Activated CD4-positive, alpha-beta T cell treated with anti-CD3 and anti-CD28 coated beads for 48 hours (primary cell): ENCODE results near the gene TOM1L2.

Experiments used
- DNase-seq: peaks from one replicate; pipeline ENCODE4 v3.0.0-alpha.2; 2020

Gene TOM1L2

DNA sequence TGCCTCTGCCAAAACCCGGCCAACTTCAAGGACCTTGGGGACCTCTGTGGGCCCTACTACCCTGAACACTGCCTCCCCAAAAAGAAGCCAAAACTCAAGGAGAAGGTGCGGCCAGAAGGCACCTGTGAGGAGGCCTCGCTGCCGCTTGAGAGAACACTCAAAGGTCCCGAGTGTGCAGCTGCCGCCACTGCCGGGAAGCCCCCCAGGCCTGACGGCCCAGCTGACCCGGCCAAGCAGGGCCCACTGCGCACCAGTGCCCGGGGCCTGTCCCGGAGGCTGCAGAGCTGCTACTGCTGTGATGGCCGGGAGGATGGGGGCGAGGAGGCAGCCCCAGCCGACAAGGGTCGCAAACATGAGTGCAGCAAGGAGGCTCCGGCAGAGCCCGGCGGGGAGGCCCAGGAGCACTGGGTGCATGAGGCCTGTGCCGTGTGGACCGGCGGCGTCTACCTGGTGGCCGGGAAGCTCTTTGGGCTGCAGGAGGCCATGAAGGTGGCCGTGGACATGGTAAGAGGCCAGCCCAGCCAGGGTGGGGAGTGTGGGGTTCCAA is 174.1 kb downstream of the TOM1L2 start:
- DNase-seq = no peak

DNA sequence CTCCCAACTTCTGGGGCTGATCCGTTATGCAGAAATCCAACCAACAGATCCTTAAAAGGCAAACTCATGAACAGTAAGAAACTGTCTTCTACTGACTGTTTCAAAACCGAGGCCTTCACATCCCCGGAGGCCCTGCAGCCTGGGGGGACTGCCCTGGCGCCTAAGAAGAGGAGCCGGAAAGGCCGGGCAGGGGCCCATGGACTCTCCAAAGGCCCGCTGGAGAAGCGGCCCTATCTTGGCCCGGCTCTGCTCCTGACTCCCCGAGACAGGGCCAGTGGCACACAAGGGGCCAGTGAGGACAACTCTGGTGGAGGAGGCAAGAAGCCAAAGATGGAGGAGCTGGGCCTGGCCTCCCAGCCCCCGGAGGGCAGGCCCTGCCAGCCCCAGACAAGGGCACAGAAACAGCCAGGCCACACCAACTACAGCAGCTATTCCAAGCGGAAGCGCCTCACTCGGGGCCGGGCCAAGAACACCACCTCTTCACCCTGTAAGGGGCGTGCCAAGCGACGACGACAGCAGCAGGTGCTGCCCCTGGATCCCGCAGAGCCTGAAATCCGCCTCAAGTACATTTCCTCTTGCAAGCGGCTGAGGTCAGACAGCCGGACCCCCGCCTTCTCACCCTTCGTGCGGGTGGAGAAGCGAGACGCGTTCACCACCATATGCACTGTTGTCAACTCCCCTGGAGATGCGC is 174.9 kb downstream of the TOM1L2 start:
- DNase-seq = no peak

DNA sequence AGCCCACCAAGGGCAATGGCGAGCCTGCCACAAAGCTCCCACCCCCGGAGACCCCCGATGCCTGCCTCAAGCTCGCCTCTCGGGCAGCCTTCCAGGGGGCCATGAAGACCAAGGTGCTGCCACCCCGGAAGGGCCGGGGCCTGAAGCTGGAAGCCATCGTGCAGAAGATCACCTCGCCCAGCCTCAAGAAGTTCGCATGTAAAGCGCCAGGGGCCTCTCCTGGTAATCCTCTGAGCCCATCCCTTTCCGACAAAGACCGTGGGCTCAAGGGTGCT is 175.5 kb downstream of the TOM1L2 start:
- DNase-seq = no peak

DNA sequence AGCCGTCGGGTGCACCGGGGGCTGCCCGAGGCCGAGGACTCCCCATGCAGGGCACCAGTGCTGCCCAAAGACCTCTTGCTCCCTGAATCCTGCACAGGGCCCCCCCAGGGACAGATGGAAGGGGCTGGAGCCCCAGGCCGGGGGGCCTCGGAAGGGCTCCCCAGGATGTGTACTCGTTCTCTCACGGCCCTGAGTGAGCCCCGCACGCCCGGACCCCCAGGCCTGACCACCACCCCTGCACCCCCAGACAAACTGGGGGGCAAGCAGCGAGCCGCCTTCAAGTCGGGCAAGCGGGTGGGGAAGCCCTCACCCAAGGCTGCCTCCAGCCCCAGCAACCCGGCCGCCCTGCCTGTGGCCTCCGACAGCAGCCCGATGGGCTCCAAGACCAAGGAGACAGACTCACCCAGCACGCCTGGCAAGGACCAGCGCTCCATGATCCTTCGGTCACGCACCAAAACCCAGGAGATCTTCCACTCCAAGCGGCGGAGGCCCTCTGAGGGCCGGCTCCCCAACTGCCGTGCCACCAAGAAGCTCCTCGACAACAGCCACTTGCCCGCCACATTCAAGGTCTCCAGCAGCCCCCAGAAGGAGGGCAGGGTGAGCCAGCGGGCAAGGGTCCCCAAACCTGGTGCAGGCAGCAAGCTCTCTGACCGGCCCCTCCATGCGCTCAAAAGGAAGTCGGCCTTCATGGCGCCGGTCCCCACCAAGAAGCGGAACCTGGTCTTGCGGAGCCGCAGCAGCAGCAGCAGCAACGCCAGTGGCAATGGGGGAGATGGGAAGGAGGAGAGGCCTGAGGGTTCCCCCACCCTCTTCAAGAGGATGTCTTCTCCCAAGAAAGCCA is 176.0 kb downstream of the TOM1L2 start:
- DNase-seq = no peak

DNA sequence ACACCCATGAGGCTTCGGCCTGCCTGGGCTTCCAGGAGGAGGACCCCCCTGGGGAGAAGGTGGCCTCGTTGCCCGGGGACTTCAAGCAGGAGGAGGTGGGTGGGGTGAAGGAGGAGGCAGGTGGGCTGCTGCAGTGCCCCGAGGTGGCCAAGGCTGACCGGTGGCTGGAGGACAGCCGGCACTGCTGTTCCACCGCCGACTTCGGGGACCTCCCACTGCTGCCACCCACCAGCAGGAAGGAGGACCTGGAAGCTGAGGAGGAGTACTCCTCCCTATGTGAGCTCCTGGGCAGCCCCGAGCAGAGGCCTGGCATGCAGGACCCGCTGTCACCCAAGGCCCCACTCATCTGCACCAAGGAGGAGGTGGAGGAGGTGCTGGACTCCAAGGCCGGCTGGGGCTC is 176.9 kb downstream of the TOM1L2 start:
- no peak for DNase-seq

DNA sequence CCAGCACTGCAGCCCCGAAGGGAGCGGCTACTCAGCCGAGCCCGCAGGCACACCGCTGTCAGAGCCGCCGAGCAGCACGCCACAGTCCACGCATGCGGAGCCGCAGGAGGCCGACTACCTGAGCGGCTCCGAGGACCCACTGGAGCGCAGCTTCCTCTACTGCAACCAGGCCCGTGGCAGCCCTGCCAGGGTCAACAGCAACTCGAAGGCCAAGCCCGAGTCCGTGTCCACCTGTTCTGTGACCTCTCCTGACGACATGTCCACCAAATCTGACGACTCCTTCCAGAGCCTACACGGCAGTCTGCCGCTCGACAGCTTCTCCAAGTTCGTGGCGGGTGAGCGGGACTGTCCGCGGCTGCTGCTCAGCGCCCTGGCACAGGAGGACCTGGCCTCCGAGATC is 177.8 kb downstream of the TOM1L2 start:
- DNase-seq = no peak
